Adrenal gland (tissue), 12 donors: ENCODE results near the gene EEF1AKMT1. TPM values are rescaled to one million over a fixed set of nuclear protein-coding genes. Genes with fewer than 3 reads are reported as not detected.

ENCODE experiments used
- DNase-seq, 7 donors: peaks; one replicate each; pipeline ENCODE4 v3.0.0-alpha.2; 2019 to 2020
- H3K27ac ChIP-seq, 5 donors: fragments of 200-600 bp; sonication (generic) in 4 of 5; 1 replicate in 3 of 5; 2 replicates in 2 of 5; pipeline versions ENCODE4 v1.5.1 to v1.8.0; 2016 to 2020; ENCODE audit warnings: mild to moderate bottlenecking in 1 of 5
- H3K27me3 ChIP-seq: fragments of 200-600 bp; 2 replicates; pipeline ENCODE4 v1.8.0; 2021
- H3K36me3 ChIP-seq, 2 donors: fragments of 200-600 bp; replicated peaks in 1 of 2; 1 replicate in 1 of 2; 2 replicates in 1 of 2; pipeline versions ENCODE4 v1.5.1 to v1.8.0; 2018 to 2022
- H3K4me1 ChIP-seq, 2 donors: fragments of 200-600 bp; replicated peaks in 1 of 2; 1 replicate in 1 of 2; 2 replicates in 1 of 2; pipeline versions ENCODE4 v1.5.1 to v1.8.0; 2018 to 2021
- H3K4me3 ChIP-seq, 4 donors: fragments of 200-600 bp; sonication (generic) in 3 of 4; one replicate each; pipeline ENCODE4 v1.5.1; 2016 to 2018
- H3K9me3 ChIP-seq, 3 donors: fragments of 200-600 bp; sonication (generic) in 1 of 3; replicated peaks in 1 of 3; 1 replicate in 2 of 3; 2 replicates in 1 of 3; pipeline versions ENCODE4 v1.5.1 to v1.8.0; 2016 to 2021
- POLR2A ChIP-seq, 2 donors: fragments of 450-650 bp; IDR thresholded peaks; one replicate each; pipeline ENCODE4 v1.6.1; 2017; ENCODE audit warnings: antibody characterized with exemption in 2 of 2, mild to moderate bottlenecking in 2 of 2, moderate library complexity in 1 of 2
- WGBS, 4 donors: extraction: QIAGEN DNeasy Blood & Tissue Kit in 2 of 4; methylation state at CpG; one replicate each; pipeline versions ENCODE4 v1.1.5 to v1.1.7; 2013 to 2017; 5-methylcytosine and 5-hydroxymethylcytosine counted together
- intact Hi-C, 2 donors: fragments of 100-400 bp; cut with DNase I; formaldehyde crosslinking; loops; one replicate each; pipeline versions ENCODE4 v1.14.1 to v1.15.0; 2022 to 2023
- polyA plus RNA-seq, 3 donors: library from polyadenylated mRNA; stranded (reverse); fragments of 200-250 nt in 2 of 3; fragments of 350-450 nt in 1 of 3; fragmentation: Illumina TruSeq in 1 of 3; extraction: RNeasy Lipid Tissue Mini Kit (QIAGEN cat#74804) in 1 of 3; gene quantifications; one replicate each; pipeline ENCODE4 v1.2.3, GENCODE V29; 2013 to 2014
- total RNA-seq, 9 donors: library from RNA; depleted of rRNA in 4 of 9; stranded (reverse); fragments of >200 nt in 4 of 9; fragments of 120-200 nt in 1 of 9; fragmentation: NEBNext Ultra II Directional in 1 of 9; extraction: Animal tissue kit (Norgen Biotek cat#: 25700) in 1 of 9; gene quantifications; one replicate each; pipeline versions ENCODE4 v1.1.0 to v1.2.4, GENCODE V29; 2013 to 2023
- TF ChIP-seq, protein P1 (sequence below), 6 experiments: fragments of 450-650 bp in 4 of 6; fragments of 200-600 bp in 2 of 6; sonication (generic) in 1 of 6; IDR thresholded peaks; 1 replicate in 5 of 6; 2 replicates in 1 of 6; pipeline versions ENCODE4 v1.5.1 to v1.8.0; 2016 to 2021; ENCODE audit warnings: antibody characterized with exemption in 6 of 6, mild to moderate bottlenecking in 2 of 6, moderate library complexity in 1 of 6
- donor health status: healthy with polysubstance abuse.
- donor health status: Bipolar disorder and iron deficiency.
- donor health status: DM: yes; HTN: yes; CAD: no.
- donor health status: DM: no; HTN: no; CAD: no.
- donor health status: DM: no; HTN: no; CAD: no.
- donor health status: DM: yes; HTN: yes; CAD: no.

EEF1AKMT1 gene
- total and polyA plus RNA-seq, 12 donors: 6.8 to 20.0 (median 13.8) TPM

DNA sequence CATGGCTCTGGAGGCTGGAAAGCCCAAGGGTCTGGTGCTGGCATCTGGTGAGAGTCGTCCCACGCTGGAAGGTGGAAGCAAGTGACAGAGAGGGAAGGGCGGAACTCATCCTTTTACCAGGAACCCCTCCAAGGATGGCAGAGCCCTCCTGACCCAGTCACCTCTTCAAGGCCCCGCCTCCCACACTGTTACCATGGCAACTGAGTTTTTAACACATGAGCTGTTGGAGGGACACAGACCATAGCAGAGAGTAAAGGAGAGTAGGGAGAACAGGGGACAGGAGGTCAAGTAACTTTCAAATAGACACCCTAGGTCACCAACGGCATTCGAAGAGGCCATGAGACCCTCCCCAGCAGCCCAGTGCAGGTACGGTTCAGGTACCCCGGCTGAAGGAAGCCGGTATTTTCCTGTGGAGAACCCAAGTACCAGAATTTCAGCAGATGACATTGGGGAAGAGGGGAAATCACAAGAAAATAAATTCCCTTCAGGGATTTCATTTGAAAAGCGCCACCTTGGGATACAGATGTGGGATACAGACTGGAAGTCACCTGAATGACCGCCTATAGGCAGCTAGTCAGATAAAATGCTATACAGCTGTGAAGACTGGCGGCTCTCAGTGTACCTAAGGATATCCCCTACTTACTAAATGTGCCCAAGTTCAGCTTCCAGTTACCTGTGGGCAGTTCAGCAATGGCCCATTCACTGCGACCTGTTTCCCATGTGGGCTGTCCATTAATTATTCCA, 62.3 kb downstream of the EEF1AKMT1 start:
- DNase-seq: no peak
- no peaks in the 10 kb centered on the region for H3K9me3 ChIP-seq
- WGBS, 4 donors: 82 to 89% (median 86%) methylated on average over 13 of the region's 13 CpGs
- H3K4me3 ChIP-seq: no peak overlapping the region
- intact Hi-C loops: loop anchor here (5.0 to 10.0 kb wide), 3 partner anchors 111 to 217 kb away; no protein-coding TSS in a partner anchor
- no peaks in the 10 kb centered on the region for H3K27me3 ChIP-seq
- H3K36me3 ChIP-seq: no peaks in the 10 kb centered on the region
- TF ChIP-seq, protein P1, sequence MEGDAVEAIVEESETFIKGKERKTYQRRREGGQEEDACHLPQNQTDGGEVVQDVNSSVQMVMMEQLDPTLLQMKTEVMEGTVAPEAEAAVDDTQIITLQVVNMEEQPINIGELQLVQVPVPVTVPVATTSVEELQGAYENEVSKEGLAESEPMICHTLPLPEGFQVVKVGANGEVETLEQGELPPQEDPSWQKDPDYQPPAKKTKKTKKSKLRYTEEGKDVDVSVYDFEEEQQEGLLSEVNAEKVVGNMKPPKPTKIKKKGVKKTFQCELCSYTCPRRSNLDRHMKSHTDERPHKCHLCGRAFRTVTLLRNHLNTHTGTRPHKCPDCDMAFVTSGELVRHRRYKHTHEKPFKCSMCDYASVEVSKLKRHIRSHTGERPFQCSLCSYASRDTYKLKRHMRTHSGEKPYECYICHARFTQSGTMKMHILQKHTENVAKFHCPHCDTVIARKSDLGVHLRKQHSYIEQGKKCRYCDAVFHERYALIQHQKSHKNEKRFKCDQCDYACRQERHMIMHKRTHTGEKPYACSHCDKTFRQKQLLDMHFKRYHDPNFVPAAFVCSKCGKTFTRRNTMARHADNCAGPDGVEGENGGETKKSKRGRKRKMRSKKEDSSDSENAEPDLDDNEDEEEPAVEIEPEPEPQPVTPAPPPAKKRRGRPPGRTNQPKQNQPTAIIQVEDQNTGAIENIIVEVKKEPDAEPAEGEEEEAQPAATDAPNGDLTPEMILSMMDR (IDR thresholded peaks at IDR 0.05): no peak
- TF ChIP-seq POLR2A (IDR thresholded peaks at IDR 0.05): no peak
- H3K27ac ChIP-seq: no peak overlapping the region
- H3K4me1 ChIP-seq: peaks cover 5 to 24% of the 10 kb centered on the region in 2 donors

DNA sequence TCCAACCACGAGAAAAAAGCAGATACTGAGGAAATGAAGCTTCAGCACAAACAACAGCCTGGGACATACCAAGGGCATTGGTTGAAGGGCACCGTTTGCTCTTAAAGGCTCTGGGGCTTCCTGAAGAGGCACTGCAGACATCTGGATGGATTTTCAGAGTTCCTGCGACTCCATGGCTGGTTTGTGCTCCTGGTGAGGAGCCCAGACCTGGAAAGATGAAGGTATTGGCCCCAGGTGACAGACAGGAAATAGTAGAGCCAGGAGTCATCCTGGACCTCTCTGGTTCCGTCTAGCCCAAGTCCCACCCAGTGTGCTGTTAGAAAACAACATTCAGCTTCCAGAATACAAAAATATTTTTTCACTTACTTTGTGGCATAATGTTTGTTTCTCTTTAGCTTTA, 64.0 kb downstream of the EEF1AKMT1 start:
- TF ChIP-seq, protein P1 (IDR thresholded peaks at IDR 0.05): no peak
- no peak for TF ChIP-seq POLR2A (IDR thresholded peaks at IDR 0.05)
- WGBS, 4 donors: 36 to 44% (median 43%) methylated on average over 4 of the region's 4 CpGs
- intact Hi-C loops: loop anchor here (5.0 to 10.0 kb wide), 3 partner anchors 113 to 215 kb away; no protein-coding TSS in a partner anchor
- no peaks in the 10 kb centered on the region for H3K36me3 ChIP-seq
- peaks cover 5 to 24% of the 10 kb centered on the region in 2 donors for H3K4me1 ChIP-seq
- peak overlapping the region in 3 of 5 donors; percentile 41 to 72 (median 57) for H3K27ac ChIP-seq
- no peak overlapping the region for H3K4me3 ChIP-seq
- H3K9me3 ChIP-seq: no peaks in the 10 kb centered on the region
- DNase-seq: no peak
- H3K27me3 ChIP-seq: no peaks in the 10 kb centered on the region

DNA sequence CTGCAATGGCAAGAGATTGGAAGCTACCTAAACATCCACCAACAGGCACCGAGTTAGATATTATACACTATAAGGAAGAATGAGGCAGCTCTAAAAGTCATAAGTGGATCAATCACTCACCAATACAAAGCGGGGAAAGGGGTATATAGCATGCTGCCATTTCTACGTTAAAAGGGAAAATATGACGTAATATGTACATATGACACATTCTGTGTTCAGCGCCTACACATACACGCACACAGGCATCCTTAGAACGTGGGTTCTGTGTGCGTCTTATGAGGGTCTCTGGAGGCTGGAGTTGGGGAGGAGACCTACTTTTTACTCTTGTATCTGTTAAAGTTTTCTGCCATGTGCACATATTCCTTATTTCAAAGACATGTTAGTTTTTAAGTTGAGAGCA, 64.4 kb downstream of the EEF1AKMT1 start:
- H3K4me1 ChIP-seq: peaks cover 5 to 22% of the 10 kb centered on the region in 2 donors
- no peaks in the 10 kb centered on the region for H3K36me3 ChIP-seq
- no peak for DNase-seq
- 61 to 66% (median 63%) methylated on average over 8 of the region's 8 CpGs for WGBS, 4 donors
- intact Hi-C loops: loop anchor here in 1 of 2 donors (10.0 kb wide), 1 partner anchor 215 kb away; no protein-coding TSS in a partner anchor
- peak overlapping the region; percentile 42 to 83 (median 57) for H3K27ac ChIP-seq
- H3K4me3 ChIP-seq: no peak overlapping the region
- H3K9me3 ChIP-seq: no peaks in the 10 kb centered on the region
- TF ChIP-seq, protein P1 (IDR thresholded peaks at IDR 0.05): no peak
- no peak for TF ChIP-seq POLR2A (IDR thresholded peaks at IDR 0.05)
- no peaks in the 10 kb centered on the region for H3K27me3 ChIP-seq

DNA sequence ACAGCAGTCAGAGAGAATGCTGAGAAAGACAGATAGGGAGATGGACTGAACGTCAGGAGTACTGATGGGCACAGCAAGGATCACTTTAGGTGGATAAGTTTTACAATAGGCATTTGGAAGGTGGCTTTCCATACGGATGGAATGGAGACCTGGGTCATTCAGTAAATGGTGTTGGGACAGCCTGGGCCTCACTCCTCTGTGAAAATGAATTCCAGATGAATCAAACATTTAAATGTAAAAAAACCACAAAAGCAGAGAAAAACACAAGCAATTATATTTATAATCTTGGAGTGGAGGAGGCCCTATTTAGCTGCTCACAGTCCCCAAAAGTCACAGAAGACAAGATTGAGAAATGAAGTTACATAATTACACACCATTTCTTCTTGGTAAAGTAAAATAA, 65.5 kb downstream of the EEF1AKMT1 start:
- H3K27ac ChIP-seq: peak overlapping the region in 2 of 5 donors; percentile 43 to 62
- intact Hi-C loops: loop anchor here in 1 of 2 donors (10.0 kb wide), 1 partner anchor 213 kb away; no protein-coding TSS in a partner anchor

More for the DNA sequence above, 65.5 kb downstream of the EEF1AKMT1 start:
- WGBS, 4 donors: 69 to 88% (median 73%) methylated on average over 2 of the region's 2 CpGs
- H3K27me3 ChIP-seq: no peaks in the 10 kb centered on the region
- H3K4me3 ChIP-seq: no peak overlapping the region
- DNase-seq: no peak
- no peak for TF ChIP-seq POLR2A (IDR thresholded peaks at IDR 0.05)
- TF ChIP-seq, protein P1 (IDR thresholded peaks at IDR 0.05): no peak
- H3K36me3 ChIP-seq: no peaks in the 10 kb centered on the region
- H3K4me1 ChIP-seq: peaks cover 4 to 11% of the 10 kb centered on the region in 2 donors
- H3K9me3 ChIP-seq: no peaks in the 10 kb centered on the region
